ENCODE measurements around the gene MPPED2.

The MPPED2 gene

GRCh38 chr11:30485222-30485621 is 100.9 kb downstream of the MPPED2 start:
- DNase-seq (ENCODE audit: low read depth), result no peak

- no peak for DNase-seq (ENCODE audit: low read depth)
Measured at GRCh38 chr11:30483056-30483455, 103.1 kb downstream of the MPPED2 start.

GRCh38 chr11:30481796-30482195 is 104.4 kb downstream of the MPPED2 start:
- no peak for DNase-seq (ENCODE audit: low read depth)

DNA sequence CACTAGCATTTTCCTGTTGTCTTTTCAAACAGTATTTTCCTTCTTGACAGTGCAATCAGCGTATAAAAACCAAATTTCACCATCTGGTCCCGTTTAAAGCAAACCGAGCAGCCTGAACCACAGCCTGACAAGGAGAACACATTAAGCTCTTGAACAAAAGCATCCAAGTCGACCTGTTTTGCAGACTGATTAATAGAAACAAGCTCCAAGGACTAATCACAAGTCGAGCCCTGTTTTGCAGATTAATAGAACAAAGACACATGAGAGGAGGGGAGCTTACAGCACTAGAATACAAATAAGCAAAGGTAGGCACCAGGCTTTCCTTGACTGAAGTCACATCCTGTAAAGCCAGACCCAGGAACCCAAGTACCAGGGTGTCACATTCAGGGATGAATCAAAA is 104.8 kb downstream of the MPPED2 start:
- no peak for DNase-seq (ENCODE audit: low read depth)

- DNase-seq (ENCODE audit: low read depth), result no peak
Measured at GRCh38 chr11:30479899-30480298, 106.3 kb downstream of the MPPED2 start.

DNA sequence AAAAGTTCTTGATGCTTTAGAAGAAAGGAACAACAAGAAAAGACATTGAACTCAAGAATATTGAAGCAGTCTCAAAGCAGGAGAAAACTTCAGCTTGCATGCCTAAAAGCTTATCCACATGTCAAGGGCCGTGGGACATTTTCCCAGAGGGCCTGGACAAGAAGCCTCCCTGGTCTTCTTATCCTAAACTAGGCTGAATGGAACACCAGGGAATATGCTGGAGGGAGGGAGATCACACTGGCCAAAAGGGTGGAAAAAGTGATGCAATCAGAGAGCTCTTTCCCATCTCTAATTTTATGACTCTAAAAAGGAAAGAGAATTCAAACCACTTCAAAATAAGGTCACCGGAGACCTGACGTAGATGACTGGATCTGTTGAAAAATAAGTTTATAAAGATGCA is 107.2 kb downstream of the MPPED2 start:
- DNase-seq (ENCODE audit: low read depth), result no peak

GRCh38 chr11:30477061-30477460 is 109.1 kb downstream of the MPPED2 start:
- no peak for DNase-seq (ENCODE audit: low read depth)

DNA sequence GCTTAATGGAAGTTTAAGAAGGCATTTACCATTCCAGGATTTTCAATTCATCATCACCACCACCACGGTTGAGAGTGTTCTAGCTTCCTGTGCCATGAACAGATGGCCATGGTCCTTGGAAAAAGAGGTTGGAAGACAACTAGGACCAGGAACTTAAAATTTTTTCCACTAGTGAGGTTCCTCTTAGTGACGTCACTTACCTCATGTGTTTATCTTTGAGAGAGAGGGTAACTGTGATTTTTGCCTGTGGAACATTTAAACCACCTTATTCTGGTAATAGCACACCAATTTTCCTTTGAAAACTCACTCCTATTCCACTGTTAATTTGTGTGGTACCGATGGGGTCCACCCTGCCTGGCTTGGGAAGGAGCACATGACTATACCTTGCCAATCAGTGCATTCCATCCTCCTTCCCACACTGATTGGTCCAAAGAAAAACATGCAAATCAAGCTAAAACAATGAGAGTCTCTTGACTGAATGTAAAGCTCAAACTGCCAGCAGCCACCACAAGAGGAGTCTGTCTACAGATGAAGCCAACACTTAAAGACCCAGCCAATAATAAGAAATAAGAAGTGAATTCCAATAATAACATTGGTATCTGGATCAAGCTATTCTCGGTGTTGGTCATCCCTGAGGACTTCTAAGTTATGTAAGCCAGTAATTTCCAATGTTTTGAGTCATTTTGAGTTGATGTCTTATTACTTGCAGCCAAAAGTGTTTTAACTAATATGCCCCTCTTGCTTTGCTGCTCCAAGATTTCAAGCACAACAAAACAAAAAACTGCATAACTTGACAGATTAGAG is 111.8 kb downstream of the MPPED2 start:
- DNase-seq (ENCODE audit: low read depth), result no peak

DNA sequence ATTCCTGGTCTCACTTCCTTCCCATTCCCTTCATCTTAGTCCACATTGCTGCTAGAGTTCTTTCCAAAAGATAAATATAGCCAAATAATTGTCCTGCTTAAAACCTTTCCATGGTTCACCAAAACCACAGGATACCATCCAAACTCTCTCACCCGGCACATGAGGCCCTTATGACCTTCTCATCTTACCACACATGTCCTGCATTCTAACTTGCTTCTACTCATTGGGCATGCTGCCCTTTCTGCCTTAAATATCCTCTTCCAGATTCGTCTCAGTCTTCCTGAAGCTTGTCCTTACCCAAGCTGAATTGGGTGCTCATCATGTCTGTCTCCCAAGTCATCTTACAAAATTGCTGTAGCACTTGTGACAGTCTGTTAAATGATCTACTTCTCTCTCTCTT is 114.9 kb downstream of the MPPED2 start:
- DNase-seq (ENCODE audit: low read depth), result no peak

- no peak for DNase-seq (ENCODE audit: low read depth)
Measured at GRCh38 chr11:30468881-30469280, 117.3 kb downstream of the MPPED2 start.

DNA sequence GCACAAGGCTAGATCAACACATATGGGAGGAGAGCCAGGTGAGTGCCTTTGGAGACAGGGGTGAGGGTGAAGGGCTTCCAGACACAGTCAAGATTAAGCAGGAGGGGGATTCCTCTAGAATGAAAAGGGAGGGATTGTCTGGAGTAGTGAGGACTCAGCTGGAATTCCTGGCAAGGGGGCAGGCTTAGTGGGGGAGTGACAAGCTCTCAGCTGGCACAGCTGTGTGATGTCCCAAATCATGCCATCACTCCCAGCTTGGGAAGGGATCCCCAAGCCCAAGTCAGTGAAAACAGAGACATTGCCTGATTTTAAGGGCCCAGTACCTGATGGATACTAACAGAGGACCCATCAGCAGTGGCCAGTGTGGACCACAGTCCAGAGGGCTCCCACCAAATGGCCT is 119.0 kb downstream of the MPPED2 start:
- DNase-seq (ENCODE audit: low read depth), result no peak

GRCh38 chr11:30465623-30466022 is 120.5 kb downstream of the MPPED2 start:
- no peak for DNase-seq (ENCODE audit: low read depth)

- no peak for DNase-seq (ENCODE audit: low read depth)
Measured at GRCh38 chr11:30465192-30465591, 121.0 kb downstream of the MPPED2 start.

GRCh38 chr11:30463266-30463665 is 122.9 kb downstream of the MPPED2 start:
- DNase-seq (ENCODE audit: low read depth), result no peak

- DNase-seq (ENCODE audit: low read depth), result no peak
Measured at GRCh38 chr11:30462421-30462820, 123.7 kb downstream of the MPPED2 start.

DNA sequence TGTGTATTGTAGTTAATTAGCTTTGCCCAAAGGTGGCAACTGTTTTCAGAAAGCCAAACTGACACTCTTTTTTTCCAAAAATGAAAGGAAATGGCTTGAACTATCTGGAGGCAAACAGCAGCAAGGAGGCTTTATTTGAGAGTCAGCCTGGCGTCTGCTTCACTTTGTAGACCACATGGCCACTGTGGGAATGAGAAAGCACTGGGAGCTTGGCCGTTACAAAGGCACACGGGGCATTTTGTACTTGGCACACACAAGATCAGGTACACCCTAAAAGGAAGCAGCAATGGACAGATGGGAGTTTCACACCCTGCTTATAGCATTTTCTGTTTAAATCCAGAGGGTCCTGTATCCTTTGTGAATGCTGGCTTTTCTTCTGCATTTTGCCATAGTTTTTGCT is 126.3 kb downstream of the MPPED2 start:
- DNase-seq (ENCODE audit: low read depth), result no peak

- no peak for DNase-seq (ENCODE audit: low read depth)
Measured at GRCh38 chr11:30459306-30459705, 126.8 kb downstream of the MPPED2 start.

DNA sequence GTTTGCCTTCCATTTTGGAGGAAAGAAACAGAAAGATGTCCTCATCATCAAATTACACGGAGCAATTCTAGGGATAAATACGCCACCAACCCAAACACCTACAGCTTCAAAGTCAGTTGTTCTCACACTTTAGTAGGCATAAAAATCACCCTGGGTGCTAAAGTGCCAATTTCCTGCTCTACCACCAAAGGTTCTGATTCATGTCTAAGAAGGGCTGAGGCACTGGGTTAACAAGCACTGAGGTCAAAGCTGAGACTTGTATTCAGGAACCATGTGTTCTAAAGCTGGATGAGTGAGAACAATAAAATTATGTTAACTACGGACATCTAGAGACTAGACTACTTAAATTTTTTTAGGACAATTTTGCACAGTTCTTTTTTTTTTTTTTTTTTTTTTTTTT is 127.6 kb downstream of the MPPED2 start:
- DNase-seq (ENCODE audit: low read depth), result no peak

- no peak for DNase-seq (ENCODE audit: low read depth)
Measured at GRCh38 chr11:30457087-30457486, 129.1 kb downstream of the MPPED2 start.

- DNase-seq (ENCODE audit: low read depth), result no peak
Measured at GRCh38 chr11:30455025-30455424, 131.1 kb downstream of the MPPED2 start.

GRCh38 chr11:30454541-30454940 is 131.6 kb downstream of the MPPED2 start:
- no peak for DNase-seq (ENCODE audit: low read depth)

DNA sequence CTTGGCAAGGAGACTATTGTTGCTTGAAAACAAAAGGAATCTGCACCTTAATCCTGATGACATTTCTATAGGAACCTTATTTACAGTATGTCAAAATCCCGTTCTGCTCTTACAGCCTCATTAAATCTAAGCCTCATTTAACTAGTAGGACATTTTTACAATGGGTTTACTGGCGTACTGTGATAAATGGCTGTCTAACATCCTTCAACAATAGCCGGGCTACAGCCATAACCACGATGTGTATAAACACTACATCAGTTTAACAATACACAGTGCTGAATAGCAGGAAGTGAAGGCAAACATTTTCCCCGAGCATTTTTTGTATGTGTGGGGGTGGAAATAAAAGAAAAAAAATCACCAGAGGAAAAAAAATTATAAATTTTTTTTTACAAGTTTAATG is 132.0 kb downstream of the MPPED2 start:
- DNase-seq (ENCODE audit: low read depth), result no peak

- no peak for DNase-seq (ENCODE audit: low read depth)
Measured at GRCh38 chr11:30453705-30454104, 132.4 kb downstream of the MPPED2 start.

DNA sequence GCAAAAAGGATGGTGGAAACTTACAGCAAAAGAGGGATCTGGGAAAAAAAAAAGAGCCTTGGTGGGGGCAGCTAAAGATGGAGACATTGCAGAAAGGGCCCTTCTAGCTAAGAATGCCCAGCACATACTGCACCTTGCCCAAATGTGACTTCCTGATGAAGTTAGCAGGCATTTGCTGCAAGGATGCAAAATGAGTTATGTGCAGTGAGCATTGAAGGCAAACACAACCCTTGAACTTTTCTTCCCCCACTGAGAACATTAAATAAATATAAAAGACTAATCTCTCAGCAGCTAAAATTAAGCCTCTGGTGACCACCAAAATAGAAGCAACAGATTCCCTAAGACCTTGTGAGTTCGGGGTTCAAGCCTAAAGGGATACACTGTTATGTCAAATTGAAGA is 133.3 kb downstream of the MPPED2 start:
- DNase-seq (ENCODE audit: low read depth), result no peak
